Spleen (tissue), 11 donors: Measurements from ENCODE around the gene RHBDD1. TPM values are rescaled to one million over a fixed set of nuclear protein-coding genes. Genes with fewer than 3 reads are reported as not detected.

Source experiments
- DNase-seq: peaks from one replicate; pipeline ENCODE4 v3.0.0-alpha.2; 2020
- H3K27ac ChIP-seq, 8 donors: fragments of 200-600 bp; sonication (generic) in 7 of 8; 1 replicate in 4 of 8; 2 replicates in 4 of 8; pipeline versions ENCODE4 v1.5.0 to v1.8.0; 2016 to 2021; ENCODE audit warnings: inconsistent platforms in 4 of 8, mild to moderate bottlenecking in 4 of 8, moderate library complexity in 1 of 8
- H3K27me3 ChIP-seq, 7 donors: fragments of 200-600 bp; sonication (generic) in 6 of 7; replicated peaks in 1 of 7; 1 replicate in 4 of 7; 2 replicates in 3 of 7; pipeline versions ENCODE4 v1.5.0 to v1.8.0; 2016 to 2021; ENCODE audit warnings: inconsistent platforms in 3 of 7, mild to moderate bottlenecking in 1 of 7
- H3K36me3 ChIP-seq, 6 donors: fragments of 200-600 bp; sonication (generic) in 5 of 6; 1 replicate in 4 of 6; 2 replicates in 2 of 6; pipeline versions ENCODE4 v1.5.0 to v1.8.0; 2016 to 2021; ENCODE audit warnings: inconsistent platforms in 2 of 6
- H3K4me1 ChIP-seq, 6 donors: fragments of 200-600 bp; sonication (generic) in 5 of 6; 1 replicate in 3 of 6; 2 replicates in 3 of 6; pipeline versions ENCODE4 v1.5.0 to v1.8.0; 2016 to 2021; ENCODE audit warnings: inconsistent platforms in 3 of 6
- H3K4me3 ChIP-seq, 8 donors: fragments of 200-600 bp; sonication (generic) in 7 of 8; 1 replicate in 4 of 8; 2 replicates in 4 of 8; pipeline versions ENCODE4 v1.5.0 to v1.8.0; 2016 to 2021; ENCODE audit warnings: inconsistent platforms in 4 of 8, mild to moderate bottlenecking in 4 of 8, moderate library complexity in 2 of 8
- H3K9me3 ChIP-seq, 8 donors: fragments of 200-600 bp; sonication (generic) in 7 of 8; 1 replicate in 4 of 8; 2 replicates in 4 of 8; pipeline versions ENCODE4 v1.5.0 to v1.8.0; 2016 to 2021; ENCODE audit warnings: inconsistent platforms in 4 of 8
- CTCF ChIP-seq, 11 experiments: fragments of 200-600 bp in 7 of 11; fragments of 450-650 bp in 4 of 11; sonication (generic) in 4 of 11; IDR thresholded peaks in 8 of 11; conservative IDR thresholded peaks in 3 of 11; 1 replicate in 7 of 11; 2 replicates in 4 of 11; pipeline versions ENCODE4 v1.4.0 to v1.8.0; 2016 to 2021; ENCODE audit warnings: antibody characterized with exemption in 11 of 11, inconsistent platforms in 4 of 11, mild to moderate bottlenecking in 1 of 11
- POLR2A ChIP-seq, 3 donors: fragments of 450-650 bp; IDR thresholded peaks; one replicate each; pipeline ENCODE4 v1.5.1; 2017; ENCODE audit warnings: antibody characterized with exemption in 3 of 3, mild to moderate bottlenecking in 1 of 3
- POLR2AphosphoS5 ChIP-seq, 3 donors: sonication (generic); formaldehyde crosslinking; IDR thresholded peaks; one replicate each; pipeline ENCODE4 v1.5.1; 2017; ENCODE audit warnings: antibody characterized with exemption in 3 of 3
- WGBS, 5 donors: extraction: QIAGEN DNeasy Blood & Tissue Kit in 3 of 5; methylation state at CpG; one replicate each; pipeline versions ENCODE4 v1.1.5 to v1.1.7; 2013 to 2018; 5-methylcytosine and 5-hydroxymethylcytosine counted together
- intact Hi-C: fragments of 100-400 bp; cut with DNase I; formaldehyde crosslinking; loops from one replicate; pipeline ENCODE4 v1.15.0; 2023; ENCODE audit warnings: low total_unique reads
- polyA plus RNA-seq, 3 donors: library from polyadenylated mRNA; stranded (reverse); fragments of 200-250 nt; gene quantifications; one replicate each; pipeline ENCODE4 v1.2.1, GENCODE V29; 2013
- total RNA-seq, 7 donors: library from RNA; depleted of rRNA in 3 of 7; stranded (reverse); fragments of >200 nt in 3 of 7; fragmentation: NEBNext Ultra II Directional in 4 of 7; extraction: Animal tissue kit (Norgen Biotek cat#: 25700) in 4 of 7; gene quantifications; one replicate each; pipeline versions ENCODE4 v1.1.0 to v1.2.1, GENCODE V29; 2016 to 2021
- donor health status: healthy with polysubstance abuse.
- donor health status: DM: no; HTN: no; CAD: no; lungs with moderate emphysema.
- donor health status: DM: no; HTN: no; CAD: no.
- donor health status: Bipolar disorder and iron deficiency.
- donor health status: healthy.
- donor health status: DM: no; HTN: no; CAD: no.
- donor health status: DM: yes; HTN: yes; CAD: no.

The RHBDD1 gene
- total and polyA plus RNA-seq, 10 donors = 6.1 to 67.5 (median 32.8) TPM

GRCh38 chr2:226799976-226800940, 35.6 kb upstream of the RHBDD1 start:
- Histone ChIP-seq H3K4me3 (peak overlapping the region; percentile 17 to 86 (median 66)), H3K9me3 (no peaks in the 10 kb centered on the region), H3K36me3 (no peaks in the 10 kb centered on the region), H3K27ac (peak overlapping the region; percentile 32 to 88 (median 82)), H3K4me1 (peaks cover 10 to 73% (median 47%) of the 10 kb centered on the region in 6 donors), H3K27me3 (peaks cover 0 to 71% (median 23%) of the 10 kb centered on the region in 7 donors)
- intact Hi-C loops = loop anchor here (5.0 to 10.0 kb wide), 2 partner anchors 908 to 1135 kb away; no protein-coding TSS in a partner anchor
- WGBS, 5 donors = 4 to 10% (median 6%) methylated on average over 27 to 39 of the region's 39 CpGs
- DNase-seq = no peak
- TF ChIP-seq POLR2AphosphoS5 (IDR thresholded peaks at IDR 0.05) = no peak
- TF ChIP-seq CTCF (IDR thresholded peaks at IDR 0.05 in 8 of 11, conservative IDR thresholded peaks at IDR 0.05 in 3 of 11) = peak in 3 of 11 experiments; percentile 30 to 60 (median 40)

- Histone ChIP-seq H3K36me3 (no peaks in the 10 kb centered on the region), H3K4me1 (peaks cover 10 to 64% (median 43%) of the 10 kb centered on the region in 6 donors), H3K27ac (peak overlapping the region in 6 of 8 donors; percentile 77 to 88 (median 83)), H3K9me3 (no peaks in the 10 kb centered on the region), H3K4me3 (peak overlapping the region; percentile 2 to 86 (median 45)), H3K27me3 (peaks cover 0 to 78% (median 23%) of the 10 kb centered on the region in 7 donors)
- DNase-seq = peak; percentile 92
- WGBS, 5 donors = 5 to 7% (median 5%) methylated on average over 31 to 33 of the region's 33 CpGs
- TF ChIP-seq POLR2A (IDR thresholded peaks at IDR 0.05) (no peak), CTCF (IDR thresholded peaks at IDR 0.05 in 8 of 11, conservative IDR thresholded peaks at IDR 0.05 in 3 of 11) (peak in 1 of 11 experiments; percentile 12), POLR2AphosphoS5 (IDR thresholded peaks at IDR 0.05) (peak; percentile 69 to 86 (median 76))
- intact Hi-C loops = loop anchor here (5.0 to 10.0 kb wide), 2 partner anchors 909 to 1136 kb away; no protein-coding TSS in a partner anchor
These were observed 34.7 kb upstream of the RHBDD1 start for GRCh38 chr2:226800941-226801784.

- intact Hi-C loops = loop anchor here (5.0 to 10.0 kb wide), 2 partner anchors 910 to 1138 kb away; no protein-coding TSS in a partner anchor
- Histone ChIP-seq H3K36me3 (no peaks in the 10 kb centered on the region), H3K4me1 (peaks cover 10 to 50% (median 42%) of the 10 kb centered on the region in 6 donors), H3K4me3 (no peak overlapping the region), H3K27ac (no peak overlapping the region), H3K27me3 (peaks cover 0 to 69% (median 23%) of the 10 kb centered on the region in 7 donors), H3K9me3 (no peaks in the 10 kb centered on the region)
- TF ChIP-seq POLR2A (IDR thresholded peaks at IDR 0.05) (no peak), CTCF (IDR thresholded peaks at IDR 0.05 in 8 of 11, conservative IDR thresholded peaks at IDR 0.05 in 3 of 11) (peak; percentile 47 to 79 (median 71))
- no peak for DNase-seq
- WGBS, 5 donors = 0 to 2% (median 1%) methylated on average over 4 of the region's 4 CpGs
These were observed 33.3 kb upstream of the RHBDD1 start for GRCh38 chr2:226802573-226802972.
